SHP77 treated with DMSO at 0.1 percent for 48 hours (cell line): ENCODE data around the gene ADAMTS13.
A peak's percentile ranks its signal among the peaks of the same experiment; 100 is the strongest.

Experiments used
- DNase-seq: peaks from one replicate; lab custom pipeline; 2025; lab: John Stamatoyannopoulos, UW

ADAMTS13 gene

GRCh38 chr9:133472277-133472645 lies 50.1 kb downstream of the ADAMTS13 start:
- no peak for DNase-seq

GRCh38 chr9:133472753-133473378 lies 50.7 kb downstream of the ADAMTS13 start:
- DNase-seq = no peak

GRCh38 chr9:133473743-133474142 lies 51.6 kb downstream of the ADAMTS13 start:
- no peak for DNase-seq

- DNase-seq = no peak
Measured at GRCh38 chr9:133474215-133474614, 52.0 kb downstream of the ADAMTS13 start.

- no peak for DNase-seq
Measured at GRCh38 chr9:133474853-133475252, 52.7 kb downstream of the ADAMTS13 start.

GRCh38 chr9:133475292-133476012 lies 53.3 kb downstream of the ADAMTS13 start:
- no peak for DNase-seq

- DNase-seq = no peak
Measured at GRCh38 chr9:133476036-133476931, 54.1 kb downstream of the ADAMTS13 start.

DNA sequence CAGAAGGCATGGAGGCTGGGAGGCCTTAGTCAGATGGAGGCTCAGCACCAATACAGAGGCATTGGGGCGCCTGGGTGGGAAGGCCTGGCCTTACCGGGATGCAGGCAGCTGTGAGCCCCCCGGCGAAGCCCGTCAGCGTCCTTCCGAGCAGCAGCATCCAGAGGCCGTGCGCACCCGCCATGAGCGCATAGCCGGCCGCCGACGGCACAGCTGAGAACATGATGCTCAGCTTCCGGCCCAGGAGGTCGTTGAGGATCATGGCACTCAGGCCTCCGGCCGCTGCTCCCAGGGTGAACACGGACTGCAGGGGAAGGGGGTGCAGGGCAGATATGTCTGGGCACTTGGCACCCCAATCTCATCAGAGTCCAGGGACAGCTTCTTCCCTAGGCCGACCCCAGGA lies 54.8 kb downstream of the ADAMTS13 start:
- no peak for DNase-seq

GRCh38 chr9:133477461-133477860 lies 55.3 kb downstream of the ADAMTS13 start:
- no peak for DNase-seq

- no peak for DNase-seq
Measured at GRCh38 chr9:133477992-133478850, 56.1 kb downstream of the ADAMTS13 start.

- peak; percentile 40 for DNase-seq
Measured at GRCh38 chr9:133478851-133479711, 56.9 kb downstream of the ADAMTS13 start, which contains the start of gene SLC2A6. Gene SLC2A6 (minus strand): TSS chr9:133479099. CDS start chr9:133479059, 40 bp downstream.

GRCh38 chr9:133483611-133484010 lies 61.4 kb downstream of the ADAMTS13 start:
- no peak for DNase-seq

DNA sequence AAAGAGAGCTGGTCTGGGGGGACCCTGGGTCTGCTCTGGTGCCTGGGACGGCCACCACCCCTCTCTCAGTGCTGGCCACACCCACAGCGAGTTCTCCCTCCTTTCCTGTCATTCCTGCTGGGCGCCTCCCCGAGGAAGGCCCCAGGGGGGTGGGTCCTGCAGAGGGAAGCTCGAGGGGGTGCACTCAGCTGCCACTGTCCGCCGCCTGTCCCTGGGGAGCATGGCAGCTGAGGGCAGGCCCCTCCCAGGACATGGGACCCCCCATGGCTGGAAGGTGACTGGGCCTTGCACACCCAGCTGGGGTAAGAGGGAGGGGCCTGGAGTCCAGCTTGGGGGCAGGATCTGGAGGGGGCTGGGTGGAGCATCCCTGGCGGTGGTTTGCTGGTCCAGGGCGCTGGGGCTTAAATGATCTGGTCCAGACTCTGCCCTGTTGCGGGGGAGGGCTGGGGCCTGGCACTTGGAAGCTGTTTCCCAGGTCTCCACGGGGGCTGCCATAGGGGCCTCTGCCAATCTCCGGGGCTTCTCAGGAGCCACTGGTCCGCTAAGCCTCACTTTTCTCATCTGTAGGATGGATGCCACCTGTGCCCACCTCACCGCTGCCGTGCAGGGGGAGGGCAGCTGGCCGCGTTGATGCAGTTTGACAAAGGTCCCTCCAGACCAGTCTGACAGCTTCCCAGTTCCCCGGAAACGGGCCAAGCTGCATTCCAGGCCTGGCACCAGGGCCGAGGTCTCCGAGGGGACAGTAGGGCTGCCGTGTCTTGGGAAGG lies 62.7 kb downstream of the ADAMTS13 start:
- no peak for DNase-seq

GRCh38 chr9:133485531-133486260 lies 63.5 kb downstream of the ADAMTS13 start:
- no peak for DNase-seq

DNA sequence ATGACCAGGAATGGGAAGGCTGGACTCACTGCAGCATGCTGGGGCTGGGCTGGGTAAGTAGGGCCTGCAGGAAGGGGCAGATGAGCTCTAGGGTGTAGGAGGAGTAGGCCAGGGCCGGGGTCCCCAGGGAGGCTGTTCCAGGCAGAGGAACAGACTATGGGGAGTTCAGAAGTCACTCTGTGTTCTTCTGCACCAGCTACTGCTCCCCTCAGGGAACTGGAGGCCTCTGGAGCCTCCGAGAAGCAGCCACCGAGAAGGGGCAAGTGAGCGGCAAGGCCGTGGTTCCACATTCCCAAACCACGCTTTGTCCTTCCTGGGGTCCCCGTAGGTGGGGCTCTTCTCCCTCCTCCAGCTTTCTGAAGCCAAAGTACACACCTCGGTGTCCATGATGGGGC lies 65.2 kb downstream of the ADAMTS13 start:
- DNase-seq = no peak

DNA sequence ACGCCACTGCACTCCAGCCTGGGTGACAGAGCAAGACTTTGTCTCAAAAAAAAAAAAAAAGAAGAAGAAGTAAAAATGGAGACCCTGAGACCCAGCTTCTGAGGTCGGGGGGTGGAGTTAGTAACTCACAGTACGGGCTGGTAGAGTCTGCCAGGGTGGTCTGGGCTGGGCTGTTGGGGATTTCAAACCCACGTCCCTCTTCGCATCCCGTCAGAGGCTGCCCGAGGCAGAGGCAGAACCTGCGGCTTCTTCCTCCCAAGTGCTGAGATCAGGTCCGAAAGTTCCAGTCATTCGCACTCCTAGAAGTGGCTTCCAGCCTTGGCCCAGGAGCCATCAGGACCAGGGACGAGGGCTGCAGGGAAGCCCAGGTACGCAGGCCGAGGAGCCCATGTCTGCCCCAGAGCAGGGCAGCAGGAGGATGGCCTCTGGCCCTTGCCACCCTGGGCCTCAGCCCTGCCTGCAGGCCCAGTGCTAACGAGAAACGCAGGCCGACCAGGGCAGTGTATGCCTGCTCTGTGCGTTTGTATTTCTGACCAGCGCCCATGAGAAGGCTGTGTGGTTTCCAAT lies 66.6 kb downstream of the ADAMTS13 start:
- no peak for DNase-seq

DNA sequence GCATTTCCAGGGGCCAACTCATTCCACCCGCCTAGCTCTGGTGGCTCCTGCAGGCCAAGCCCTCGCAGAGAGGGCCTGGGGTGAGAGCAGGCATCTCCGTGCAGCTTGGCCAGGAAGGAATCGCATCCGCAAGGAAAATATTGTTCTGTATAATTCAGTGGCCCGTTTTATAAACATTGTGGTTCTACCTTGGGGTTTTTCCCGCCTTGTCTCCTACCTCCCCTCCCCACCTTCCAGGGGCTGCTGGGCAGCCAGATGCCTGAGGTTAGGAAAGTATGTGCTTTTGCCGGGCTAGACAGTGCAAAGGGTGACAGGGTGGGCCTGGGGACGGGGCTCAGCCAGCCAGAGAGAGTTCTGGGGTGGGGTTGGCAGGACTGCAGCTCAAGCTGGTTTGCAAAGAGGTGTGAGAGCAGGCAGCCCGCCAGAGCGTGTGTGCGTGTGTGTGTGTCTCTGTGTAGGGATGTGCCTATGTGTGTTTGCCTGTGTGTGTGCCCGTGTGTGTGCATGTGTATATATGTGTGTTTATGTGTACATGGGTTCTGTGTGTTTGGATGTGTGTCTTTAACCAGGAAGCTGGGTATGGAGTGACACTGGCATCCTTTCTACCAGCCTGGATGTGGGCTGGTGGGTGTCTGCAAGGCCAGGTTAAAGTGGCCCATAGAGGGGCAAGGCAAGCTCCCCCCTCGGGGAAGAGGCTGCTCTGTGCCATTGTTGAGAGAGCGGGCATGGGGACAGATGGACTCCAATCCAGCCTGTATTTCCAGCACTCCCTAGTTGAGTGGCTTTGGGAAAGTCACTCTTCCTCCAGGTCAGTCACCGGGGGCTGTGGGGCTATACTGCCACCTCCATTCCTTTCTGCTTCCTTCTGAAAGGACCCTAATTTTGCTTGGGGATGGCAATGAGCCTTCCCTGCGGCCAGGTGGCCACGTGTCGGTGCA lies 67.4 kb downstream of the ADAMTS13 start:
- no peak for DNase-seq

DNA sequence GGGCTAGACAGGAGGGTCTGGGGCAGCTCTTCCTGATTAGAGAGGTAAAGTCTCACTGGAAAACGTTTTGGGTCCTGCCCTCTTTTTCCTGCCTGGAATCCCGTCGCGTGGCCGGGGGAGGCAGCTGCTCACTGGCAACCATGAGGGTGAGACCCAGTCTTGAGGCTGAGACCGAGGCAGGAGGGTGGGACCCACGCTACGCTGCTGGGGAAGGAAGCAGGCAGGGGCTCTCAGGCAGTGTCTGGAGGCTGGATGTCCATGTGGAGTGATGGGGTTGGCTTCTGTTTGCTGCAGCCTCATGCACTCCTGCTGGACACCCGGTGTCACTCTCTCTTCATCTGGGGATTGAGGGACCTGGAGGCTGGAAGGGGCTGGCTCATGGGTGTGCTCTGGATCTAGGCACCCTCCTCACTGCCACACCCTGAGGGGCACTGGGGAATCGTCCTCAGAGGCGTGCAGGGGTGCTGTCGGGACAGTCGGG lies 68.1 kb downstream of the ADAMTS13 start:
- DNase-seq = no peak
